ENCODE results near the gene MKI67. TPM values are rescaled to one million over a fixed set of nuclear protein-coding genes. Genes with fewer than 3 reads are reported as not detected.

MKI67 gene
- total RNA-seq, 2 donors from 2014 or later: 74.8 to 90.5 TPM

DNA sequence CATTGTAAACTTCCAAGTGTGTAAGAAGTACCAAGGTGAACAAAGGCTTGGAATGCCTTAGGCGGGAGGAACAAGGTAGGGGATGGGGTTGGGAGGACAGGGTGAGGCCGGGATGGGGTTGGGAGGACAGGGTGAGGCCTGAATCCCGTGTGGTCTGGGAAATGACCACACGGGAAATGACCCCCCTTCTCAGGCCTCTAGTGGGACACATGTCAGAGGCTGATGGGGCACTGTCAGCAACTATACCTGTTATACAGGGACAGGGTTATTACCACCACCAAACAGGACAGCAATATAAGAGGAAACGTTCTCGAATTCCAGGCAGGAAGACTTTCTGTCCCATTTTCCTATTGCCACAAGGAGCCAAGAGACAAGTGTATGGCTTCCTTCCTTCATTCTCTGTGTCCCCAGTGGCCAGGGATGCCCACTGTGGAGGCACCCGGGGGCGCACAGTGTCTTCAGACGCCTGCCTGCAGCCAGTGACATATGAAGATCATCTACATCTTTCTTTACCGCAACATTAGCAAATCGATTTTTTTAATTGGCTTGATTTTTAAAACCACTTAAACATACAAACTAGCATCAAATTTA, 1.3 kb downstream of the MKI67 start:
- TF ChIP-seq, protein P1, sequence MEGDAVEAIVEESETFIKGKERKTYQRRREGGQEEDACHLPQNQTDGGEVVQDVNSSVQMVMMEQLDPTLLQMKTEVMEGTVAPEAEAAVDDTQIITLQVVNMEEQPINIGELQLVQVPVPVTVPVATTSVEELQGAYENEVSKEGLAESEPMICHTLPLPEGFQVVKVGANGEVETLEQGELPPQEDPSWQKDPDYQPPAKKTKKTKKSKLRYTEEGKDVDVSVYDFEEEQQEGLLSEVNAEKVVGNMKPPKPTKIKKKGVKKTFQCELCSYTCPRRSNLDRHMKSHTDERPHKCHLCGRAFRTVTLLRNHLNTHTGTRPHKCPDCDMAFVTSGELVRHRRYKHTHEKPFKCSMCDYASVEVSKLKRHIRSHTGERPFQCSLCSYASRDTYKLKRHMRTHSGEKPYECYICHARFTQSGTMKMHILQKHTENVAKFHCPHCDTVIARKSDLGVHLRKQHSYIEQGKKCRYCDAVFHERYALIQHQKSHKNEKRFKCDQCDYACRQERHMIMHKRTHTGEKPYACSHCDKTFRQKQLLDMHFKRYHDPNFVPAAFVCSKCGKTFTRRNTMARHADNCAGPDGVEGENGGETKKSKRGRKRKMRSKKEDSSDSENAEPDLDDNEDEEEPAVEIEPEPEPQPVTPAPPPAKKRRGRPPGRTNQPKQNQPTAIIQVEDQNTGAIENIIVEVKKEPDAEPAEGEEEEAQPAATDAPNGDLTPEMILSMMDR (conservative IDR thresholded peaks at IDR 0.05): no peak
- Histone ChIP-seq H3K27ac (ENCODE audit: low read depth, low read length) (no peak overlapping the region), H3K9ac (ENCODE audit: extremely low read depth, low read length, poor library complexity, severe bottlenecking) (peak overlapping the region; percentile 74), H3K4me3 (ENCODE audit: low read length) (peak overlapping the region; percentile 87), H3K9me3 (ENCODE audit: control insufficient read depth, low read length) (no peaks in the 10 kb centered on the region), H3K36me3 (ENCODE audit: control insufficient read depth, insufficient read depth, low read length) (peaks cover 26% of the 10 kb centered on the region), H3K4me1 (ENCODE audit: control insufficient read depth, insufficient read depth, low read length) (no peaks in the 10 kb centered on the region), H3K27me3 (ENCODE audit: control insufficient read depth, insufficient read depth, low read length, poor library complexity, severe bottlenecking) (no peaks in the 10 kb centered on the region)
- peaks cover 16% of the 10 kb centered on the region for H3K36me3 Mint-ChIP-seq (ENCODE audit: low read depth)
- H3K4me1 Mint-ChIP-seq: peaks cover 24% of the 10 kb centered on the region
- no peaks in the 10 kb centered on the region for H3K9me3 Mint-ChIP-seq
- H3K27me3 Mint-ChIP-seq (ENCODE audit: insufficient read depth): no peaks in the 10 kb centered on the region
- 44 to 47% methylated on average over 9 to 11 of the region's 11 CpGs for WGBS, 2 experiments (ENCODE audit: insufficient coverage in 1 of 2, insufficient read length in 1 of 2)
- DNase-seq: no peak
- H3K4me3 Mint-ChIP-seq: peak overlapping the region; percentile 83
- H3K27ac Mint-ChIP-seq: peak overlapping the region; percentile 30

DNA sequence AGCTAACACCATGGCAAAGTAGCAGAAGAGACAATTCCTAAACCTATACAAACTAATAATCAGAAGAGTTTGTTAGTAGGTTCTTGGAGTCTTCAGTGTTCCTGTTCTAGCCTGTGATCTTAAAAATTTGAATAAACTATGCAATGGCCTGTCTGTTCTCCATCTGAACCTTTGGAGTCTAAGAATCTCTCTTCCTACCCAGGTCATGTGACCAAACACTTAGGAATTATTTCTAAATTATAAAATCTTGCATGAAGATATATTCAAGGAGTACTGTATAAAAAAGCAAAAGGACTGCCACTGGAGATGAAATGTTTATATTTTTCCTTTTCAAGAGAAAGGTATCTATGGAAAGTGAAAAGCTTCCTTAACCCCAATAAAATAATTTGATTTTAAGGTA, 2.4 kb downstream of the MKI67 start:
- Histone ChIP-seq H3K4me3 (ENCODE audit: low read length) (peak overlapping the region; percentile 87), H3K27me3 (ENCODE audit: control insufficient read depth, insufficient read depth, low read length, poor library complexity, severe bottlenecking) (no peaks in the 10 kb centered on the region), H3K4me1 (ENCODE audit: control insufficient read depth, insufficient read depth, low read length) (no peaks in the 10 kb centered on the region), H3K36me3 (ENCODE audit: control insufficient read depth, insufficient read depth, low read length) (peaks cover 37% of the 10 kb centered on the region), H3K9me3 (ENCODE audit: control insufficient read depth, low read length) (no peaks in the 10 kb centered on the region), H3K27ac (ENCODE audit: low read depth, low read length) (no peak overlapping the region), H3K9ac (ENCODE audit: extremely low read depth, low read length, poor library complexity, severe bottlenecking) (no peak overlapping the region)
- no peak for DNase-seq
- H3K4me3 Mint-ChIP-seq: peak overlapping the region; percentile 83
- no peaks in the 10 kb centered on the region for H3K9me3 Mint-ChIP-seq
- H3K27me3 Mint-ChIP-seq (ENCODE audit: insufficient read depth): no peaks in the 10 kb centered on the region
- peaks cover 24% of the 10 kb centered on the region for H3K4me1 Mint-ChIP-seq
- TF ChIP-seq, protein P1 (conservative IDR thresholded peaks at IDR 0.05): no peak
- H3K27ac Mint-ChIP-seq: no peak overlapping the region
- peaks cover 25% of the 10 kb centered on the region for H3K36me3 Mint-ChIP-seq (ENCODE audit: low read depth)

DNA sequence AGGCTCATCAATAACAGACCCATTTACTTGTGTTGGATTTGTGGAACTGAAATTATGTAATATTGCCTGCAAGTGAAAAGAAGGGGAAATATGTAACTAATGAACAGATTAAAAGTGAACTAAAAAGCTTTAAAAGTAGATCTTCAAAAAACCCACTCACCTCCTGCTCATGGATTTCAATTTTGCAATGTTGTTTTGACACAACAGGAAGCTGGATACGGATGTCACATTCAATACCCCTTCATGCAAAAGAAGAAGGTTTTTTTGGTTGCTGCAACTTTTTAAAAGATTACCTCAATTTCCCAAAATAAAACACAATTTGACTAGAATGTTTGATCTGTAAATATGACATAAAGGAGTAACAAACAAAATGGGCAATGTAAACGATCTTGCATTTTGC, 3.3 kb downstream of the MKI67 start:
- Histone ChIP-seq H3K4me1 (ENCODE audit: control insufficient read depth, insufficient read depth, low read length) (no peaks in the 10 kb centered on the region), H3K27ac (ENCODE audit: low read depth, low read length) (no peak overlapping the region), H3K27me3 (ENCODE audit: control insufficient read depth, insufficient read depth, low read length, poor library complexity, severe bottlenecking) (no peaks in the 10 kb centered on the region), H3K36me3 (ENCODE audit: control insufficient read depth, insufficient read depth, low read length) (peaks cover 43% of the 10 kb centered on the region), H3K9ac (ENCODE audit: extremely low read depth, low read length, poor library complexity, severe bottlenecking) (no peak overlapping the region), H3K4me3 (ENCODE audit: low read length) (no peak overlapping the region), H3K9me3 (ENCODE audit: control insufficient read depth, low read length) (no peaks in the 10 kb centered on the region)
- H3K9me3 Mint-ChIP-seq: no peaks in the 10 kb centered on the region
- DNase-seq: no peak
- no peaks in the 10 kb centered on the region for H3K27me3 Mint-ChIP-seq (ENCODE audit: insufficient read depth)
- H3K4me1 Mint-ChIP-seq: peaks cover 24% of the 10 kb centered on the region
- WGBS, 2 experiments (ENCODE audit: insufficient coverage in 1 of 2, insufficient read length in 1 of 2): 100% methylated on average over 1 of the region's 2 CpGs; no CpG with 5 or more reads in 1 of the 2 experiments
- TF ChIP-seq, protein P1 (conservative IDR thresholded peaks at IDR 0.05): no peak
- no peak overlapping the region for H3K4me3 Mint-ChIP-seq
- H3K27ac Mint-ChIP-seq: no peak overlapping the region
- peaks cover 29% of the 10 kb centered on the region for H3K36me3 Mint-ChIP-seq (ENCODE audit: low read depth)

Data from endodermal cell (in vitro differentiated cells).